Adrenal gland (tissue), 5 donors: ENCODE measurements around the gene MRPL32.

Source experiments
- CTCF ChIP-seq, 6 experiments: fragments of 450-650 bp in 4 of 6; fragments of 200-600 bp in 2 of 6; sonication (generic) in 1 of 6; IDR thresholded peaks; 1 replicate in 5 of 6; 2 replicates in 1 of 6; pipeline versions ENCODE4 v1.5.1 to v1.8.0; 2016 to 2021; ENCODE audit warnings: antibody characterized with exemption in 6 of 6, mild to moderate bottlenecking in 2 of 6, moderate library complexity in 1 of 6
- POLR2A ChIP-seq, 2 donors: fragments of 450-650 bp; IDR thresholded peaks; one replicate each; pipeline ENCODE4 v1.6.1; 2017; ENCODE audit warnings: antibody characterized with exemption in 2 of 2, mild to moderate bottlenecking in 2 of 2, moderate library complexity in 1 of 2
- donor health status: DM: no; HTN: no; CAD: no.

GRCh38 chr7:42964849-42965805 is 33.0 kb downstream of the MRPL32 start:
- TF ChIP-seq CTCF (IDR thresholded peaks at IDR 0.05) = no peak
- TF ChIP-seq POLR2A (IDR thresholded peaks at IDR 0.05) = no peak
